Keratinocyte (primary cell): ENCODE measurements around the gene MYO1D. TPM values are rescaled to one million over a fixed set of nuclear protein-coding genes. Genes with fewer than 3 reads are reported as not detected.

Experiments
- DNase-seq: peaks from one replicate; pipeline ENCODE4 v3.0.0-alpha.2; 2011; ENCODE audit warnings: low read depth, missing footprints, low spot score
- FAIRE-seq: peaks from 2 replicates; lab custom pipeline; 2011; peaks lifted over from hg19 to GRCh38; lab: Jason Lieb, UNC
- H2AFZ ChIP-seq: 2 replicates; pipeline ENCODE4 v1.6.0; 2012; ENCODE audit warnings: low read length, control low read depth, inconsistent platforms; ENCODE audit not compliant: control insufficient read depth
- H3K27ac ChIP-seq: 2 replicates; pipeline ENCODE4 v1.5.1; 2011; ENCODE audit warnings: low read length; ENCODE audit not compliant: control insufficient read depth, insufficient read depth
- H3K27me3 ChIP-seq: 3 replicates; pipeline ENCODE4 v1.6.0; 2011; ENCODE audit warnings: low read length; ENCODE audit not compliant: control insufficient read depth, insufficient read depth; ENCODE audit errors: extremely low read depth
- H3K36me3 ChIP-seq, 2 experiments: 2 replicates in 1 of 2; 3 replicates in 1 of 2; pipeline ENCODE4 v1.5.1; 2011; ENCODE audit warnings: low read length in 2 of 2, mild to moderate bottlenecking in 1 of 2; ENCODE audit not compliant: control insufficient read depth in 2 of 2, insufficient read depth in 2 of 2; ENCODE audit errors: extremely low read depth in 1 of 2
- H3K4me1 ChIP-seq: 3 replicates; pipeline ENCODE4 v1.5.1; 2011; ENCODE audit warnings: low read length; ENCODE audit not compliant: control insufficient read depth, insufficient read depth; ENCODE audit errors: extremely low read depth
- H3K4me2 ChIP-seq: 3 replicates; pipeline ENCODE4 v1.6.0; 2011; ENCODE audit warnings: low read depth, low read length; ENCODE audit not compliant: control insufficient read depth, insufficient read depth; ENCODE audit errors: extremely low read depth
- H3K4me3 ChIP-seq, 3 experiments: fragments of 200-600 bp in 1 of 3; sonication (generic) in 1 of 3; 2 replicates in 2 of 3; 3 replicates in 1 of 3; pipeline ENCODE4 v1.5.1; 2011 to 2016; ENCODE audit warnings: low read length in 3 of 3, mild to moderate bottlenecking in 3 of 3, control low read depth in 2 of 3, inconsistent platforms in 1 of 3, low read depth in 1 of 3, mixed read lengths in 1 of 3, mixed run types in 1 of 3, moderate library complexity in 1 of 3; ENCODE audit not compliant: control insufficient read depth in 2 of 3, insufficient read depth in 2 of 3; ENCODE audit errors: extremely low read depth in 1 of 3
- H3K79me2 ChIP-seq: 2 replicates; pipeline ENCODE4 v1.6.0; 2012; ENCODE audit warnings: low read length; ENCODE audit not compliant: control insufficient read depth, insufficient read depth
- H3K9ac ChIP-seq: 3 replicates; pipeline ENCODE4 v1.6.0; 2011; ENCODE audit warnings: low read length; ENCODE audit not compliant: control insufficient read depth, insufficient read depth; ENCODE audit errors: extremely low read depth
- H3K9me1 ChIP-seq: 3 replicates; pipeline ENCODE4 v1.6.0; 2011; ENCODE audit warnings: low read length; ENCODE audit not compliant: control insufficient read depth, insufficient read depth; ENCODE audit errors: extremely low read depth
- H3K9me3 ChIP-seq: 2 replicates; pipeline ENCODE4 v1.5.1; 2012; ENCODE audit warnings: low read depth, low read length; ENCODE audit not compliant: control insufficient read depth
- H4K20me1 ChIP-seq: 3 replicates; pipeline ENCODE4 v1.6.0; 2011; ENCODE audit warnings: low read length; ENCODE audit not compliant: control insufficient read depth, insufficient read depth; ENCODE audit errors: extremely low read depth
- EZH2 ChIP-seq: IDR thresholded peaks from one replicate; pipeline ENCODE4 v1.6.1; 2012; ENCODE audit warnings: inconsistent platforms, mild to moderate bottlenecking, low read length, moderate library complexity
- dilution Hi-C: fragments of 300-500 bp; cut with MboI; formaldehyde crosslinking; loops from one replicate; pipeline ENCODE4 v1.7.0; 2020; ENCODE audit warnings: low sequenced_read_pairs; ENCODE audit not compliant: extremely low pct_ligation_motif_present
- polyA plus RNA-seq, 5 experiments: library from polyadenylated mRNA; depleted of rRNA in 3 of 5; stranded (reverse) in 3 of 5; stranded (forward) in 1 of 5; unstranded in 1 of 5; fragments of >200 nt; gene quantifications; 1 replicate in 1 of 5; 2 replicates in 3 of 5; 3 replicates in 1 of 5; pipeline versions ENCODE4 v1.2.1 to v1.2.3, GENCODE V29; 2011 to 2012; ENCODE audit warnings: missing spikeins in 2 of 5, low read depth in 1 of 5, low replicate concordance in 1 of 5
- TF ChIP-seq, protein P1 (sequence below), 3 experiments: IDR thresholded peaks in 1 of 3; conservative IDR thresholded peaks in 1 of 3; optimal IDR thresholded peaks in 1 of 3; 2 replicates in 2 of 3; 3 replicates in 1 of 3; pipeline versions ENCODE3 to v1.5.1; 2011; ENCODE audit warnings: low read length in 3 of 3, mild to moderate bottlenecking in 3 of 3, moderate library complexity in 2 of 3, control low read depth in 1 of 3, inconsistent platforms in 1 of 3; ENCODE audit not compliant: insufficient read depth in 2 of 3; ENCODE audit errors: extremely low read depth in 1 of 3

MYO1D gene
- polyA plus RNA-seq, 1 donor (not counting 4 experiments of a cell fraction or from before 2014, with no cell fraction given): 33.7 TPM

- Histone ChIP-seq H3K27me3 (no peaks in the 10 kb centered on the region), H3K27ac (no peak overlapping the region), H3K9me3 (no peaks in the 10 kb centered on the region), H3K4me3 (no peak overlapping the region), H3K79me2 (peaks cover 5% of the 10 kb centered on the region), H3K4me2 (no peak overlapping the region), H3K36me3 (no peaks in the 10 kb centered on the region), H4K20me1 (no peaks in the 10 kb centered on the region), H3K4me1 (peaks cover 19% of the 10 kb centered on the region), H3K9me1 (no peaks in the 10 kb centered on the region), H2AFZ (no peak overlapping the region), H3K9ac (no peak overlapping the region)
- TF ChIP-seq, protein P1, sequence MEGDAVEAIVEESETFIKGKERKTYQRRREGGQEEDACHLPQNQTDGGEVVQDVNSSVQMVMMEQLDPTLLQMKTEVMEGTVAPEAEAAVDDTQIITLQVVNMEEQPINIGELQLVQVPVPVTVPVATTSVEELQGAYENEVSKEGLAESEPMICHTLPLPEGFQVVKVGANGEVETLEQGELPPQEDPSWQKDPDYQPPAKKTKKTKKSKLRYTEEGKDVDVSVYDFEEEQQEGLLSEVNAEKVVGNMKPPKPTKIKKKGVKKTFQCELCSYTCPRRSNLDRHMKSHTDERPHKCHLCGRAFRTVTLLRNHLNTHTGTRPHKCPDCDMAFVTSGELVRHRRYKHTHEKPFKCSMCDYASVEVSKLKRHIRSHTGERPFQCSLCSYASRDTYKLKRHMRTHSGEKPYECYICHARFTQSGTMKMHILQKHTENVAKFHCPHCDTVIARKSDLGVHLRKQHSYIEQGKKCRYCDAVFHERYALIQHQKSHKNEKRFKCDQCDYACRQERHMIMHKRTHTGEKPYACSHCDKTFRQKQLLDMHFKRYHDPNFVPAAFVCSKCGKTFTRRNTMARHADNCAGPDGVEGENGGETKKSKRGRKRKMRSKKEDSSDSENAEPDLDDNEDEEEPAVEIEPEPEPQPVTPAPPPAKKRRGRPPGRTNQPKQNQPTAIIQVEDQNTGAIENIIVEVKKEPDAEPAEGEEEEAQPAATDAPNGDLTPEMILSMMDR (optimal IDR thresholded peaks at IDR 0.05 in 1 of 3, IDR thresholded peaks at IDR 0.05 in 1 of 3, conservative IDR thresholded peaks at IDR 0.05 in 1 of 3; ENCODE audit: extremely low read depth in 1 of 3, insufficient read depth in 2 of 3, low read length in 3 of 3): no peak
- no peak for TF ChIP-seq EZH2
- no peak for DNase-seq
- dilution Hi-C loops: no loop called here
- FAIRE-seq: no peak
Observed at GRCh38 chr17:32801641-32802040, 75.3 kb downstream of the MYO1D start.

DNA sequence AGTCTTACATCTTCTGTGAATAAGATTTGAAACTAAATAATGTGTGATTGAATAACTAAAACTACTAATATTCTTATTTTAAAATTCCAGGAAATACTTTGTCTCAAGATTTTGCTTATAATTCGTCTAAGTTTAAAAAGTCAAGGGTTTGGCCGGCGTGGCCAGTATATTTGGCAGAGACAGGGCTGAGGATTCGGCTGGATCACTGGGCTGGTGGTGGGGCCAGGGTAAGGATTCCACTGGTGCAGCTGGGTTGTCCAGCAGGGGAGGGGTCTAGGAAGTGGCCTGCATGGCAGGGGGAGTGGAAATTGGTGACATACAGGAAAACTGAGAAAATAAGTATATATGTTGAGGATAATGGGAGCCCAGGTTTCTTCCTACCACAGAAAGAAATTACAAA is 75.7 kb downstream of the MYO1D start:
- H3K4me2 ChIP-seq: no peak overlapping the region
- H3K4me3 ChIP-seq: no peak overlapping the region
- H3K4me1 ChIP-seq: peaks cover 17% of the 10 kb centered on the region
- DNase-seq (no peak), FAIRE-seq (no peak)
- H3K27ac ChIP-seq: no peak overlapping the region
- dilution Hi-C loops: no loop called here
- no peak overlapping the region for H2AFZ ChIP-seq
- H4K20me1 ChIP-seq: no peaks in the 10 kb centered on the region
- no peaks in the 10 kb centered on the region for H3K27me3 ChIP-seq
- TF ChIP-seq EZH2: no peak
- TF ChIP-seq, protein P1 (optimal IDR thresholded peaks at IDR 0.05 in 1 of 3, IDR thresholded peaks at IDR 0.05 in 1 of 3, conservative IDR thresholded peaks at IDR 0.05 in 1 of 3; ENCODE audit: extremely low read depth in 1 of 3, insufficient read depth in 2 of 3, low read length in 3 of 3): no peak
- peaks cover 5% of the 10 kb centered on the region for H3K79me2 ChIP-seq
- H3K36me3 ChIP-seq: no peaks in the 10 kb centered on the region
- H3K9ac ChIP-seq: no peak overlapping the region
- no peaks in the 10 kb centered on the region for H3K9me1 ChIP-seq
- no peaks in the 10 kb centered on the region for H3K9me3 ChIP-seq
